Endometrium (tissue), 2 donors: ENCODE results near the gene PAK6.

Experiments used
- FAIRE-seq: peaks from 2 replicates; lab custom pipeline; 2012; peaks lifted over from hg19 to GRCh38; lab: Jason Lieb, UNC
- donor health status: control.
- donor health status: control.

PAK6 gene

DNA sequence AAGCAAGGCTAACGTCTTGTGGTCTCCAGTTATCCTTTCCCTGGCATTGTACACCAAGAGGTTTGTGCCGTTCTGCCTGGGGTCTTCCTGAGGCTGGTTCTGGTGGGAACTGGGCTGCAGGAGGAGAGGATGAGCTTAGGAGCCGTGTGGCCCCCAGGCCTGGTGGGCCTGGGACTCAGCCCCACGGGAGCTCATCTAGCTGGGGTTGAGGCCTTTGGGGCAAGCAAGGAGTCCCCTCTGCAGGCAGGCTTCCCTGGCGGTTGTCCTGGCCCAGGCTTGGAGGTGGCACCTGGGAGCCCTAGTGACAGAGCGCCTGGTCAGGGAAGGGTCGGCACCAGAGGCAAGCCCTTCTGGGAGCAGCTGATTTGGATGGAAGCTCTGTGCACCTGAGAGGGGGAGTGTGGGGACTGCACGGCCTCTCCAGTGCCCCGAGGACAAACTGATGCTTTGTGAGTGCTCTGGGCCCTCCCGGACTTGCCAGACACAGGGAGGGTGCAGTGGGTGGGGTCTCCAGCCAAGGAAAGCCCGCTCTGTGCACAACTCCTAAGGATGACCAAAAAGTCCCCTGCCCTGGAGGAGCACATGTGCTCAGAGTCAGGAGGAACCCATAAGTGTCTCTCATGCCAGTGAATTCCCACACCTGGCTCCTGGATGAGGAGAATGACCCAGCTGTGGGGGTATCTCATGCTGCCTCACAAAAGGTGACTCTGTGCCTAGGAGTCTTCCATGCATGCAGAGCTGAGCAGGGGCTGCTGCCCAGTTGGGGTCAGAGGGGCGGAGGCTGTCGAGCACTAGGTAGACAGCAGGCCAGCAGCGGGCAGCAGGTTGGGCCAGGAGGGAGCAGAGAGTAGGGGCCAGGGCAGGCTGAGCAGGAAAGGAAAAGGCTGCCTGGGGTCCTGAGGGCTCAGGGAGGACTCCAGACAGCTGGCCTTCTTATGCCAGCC is 2.7 kb downstream of the PAK6 start:
- no peak for FAIRE-seq

DNA sequence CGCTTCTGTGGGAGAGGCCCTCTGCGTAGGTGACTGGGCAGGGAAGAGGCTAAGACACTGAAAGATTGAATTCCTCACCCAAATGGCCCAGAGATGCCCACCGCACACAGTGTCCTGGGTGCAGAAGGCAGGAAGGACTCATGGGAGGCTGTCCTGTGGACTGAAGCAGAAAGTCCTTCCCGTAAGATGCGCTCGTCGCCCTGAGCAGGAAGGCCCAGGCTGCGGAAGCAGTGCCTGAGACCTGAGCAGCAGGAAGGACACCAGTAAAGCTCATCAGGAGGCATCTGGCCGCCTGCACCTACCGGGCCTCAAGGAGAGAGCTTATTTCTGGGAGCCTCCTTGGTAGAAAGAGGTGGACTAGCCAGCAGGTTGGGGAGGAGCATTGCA is 3.3 kb downstream of the PAK6 start:
- FAIRE-seq: no peak

DNA sequence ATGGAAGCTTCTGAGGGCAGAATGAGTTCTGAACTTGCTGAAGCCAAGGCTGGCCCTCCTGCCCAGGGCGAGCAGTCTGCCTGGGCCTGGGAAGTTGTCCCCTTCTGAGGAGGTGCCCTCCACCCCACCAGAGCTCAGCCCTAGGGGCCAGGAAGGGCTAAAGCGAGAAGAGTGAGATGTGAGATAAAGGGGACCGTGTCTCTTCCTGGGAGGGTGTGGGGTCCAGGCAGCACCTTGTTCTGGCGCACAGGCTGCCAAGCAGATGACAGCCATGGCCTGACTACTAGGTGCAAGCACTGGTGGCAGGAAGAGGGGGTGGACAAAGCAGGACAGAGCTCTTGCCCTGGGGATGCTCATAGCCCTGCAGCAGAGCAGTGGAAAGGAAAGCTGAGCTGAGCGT is 3.7 kb downstream of the PAK6 start:
- FAIRE-seq: no peak

DNA sequence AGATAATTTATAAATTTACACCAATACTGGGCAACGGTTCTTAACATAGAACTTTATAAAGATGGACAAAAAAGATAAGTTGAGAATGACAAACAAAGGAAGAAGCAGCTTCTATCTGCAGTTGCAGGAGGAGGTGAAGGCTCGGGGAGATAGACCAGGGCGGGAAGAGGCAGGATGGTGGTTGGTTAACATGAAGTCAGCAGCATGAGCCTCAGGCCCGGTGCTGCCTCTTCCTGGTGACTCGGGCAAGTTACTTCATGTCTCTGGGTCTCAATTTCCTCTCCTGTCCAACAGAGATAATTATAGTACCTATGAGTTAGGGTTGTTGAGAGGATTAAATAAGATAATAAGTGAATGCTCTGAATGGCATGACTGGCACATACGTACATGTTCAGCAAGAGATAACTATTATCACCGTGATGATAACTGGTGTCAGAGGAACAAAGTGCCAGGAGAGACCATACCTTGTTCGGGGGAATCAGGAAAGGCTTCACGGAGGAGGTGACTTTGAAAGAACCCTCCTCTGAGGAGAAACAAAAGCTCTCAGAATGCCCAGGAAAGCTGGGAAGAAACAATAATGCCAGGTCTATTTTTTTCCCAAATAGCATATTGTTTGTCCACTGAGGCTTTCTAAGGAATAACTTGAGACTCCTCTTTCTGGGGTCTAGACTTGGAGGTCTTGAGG is 4.4 kb downstream of the PAK6 start:
- no peak for FAIRE-seq

DNA sequence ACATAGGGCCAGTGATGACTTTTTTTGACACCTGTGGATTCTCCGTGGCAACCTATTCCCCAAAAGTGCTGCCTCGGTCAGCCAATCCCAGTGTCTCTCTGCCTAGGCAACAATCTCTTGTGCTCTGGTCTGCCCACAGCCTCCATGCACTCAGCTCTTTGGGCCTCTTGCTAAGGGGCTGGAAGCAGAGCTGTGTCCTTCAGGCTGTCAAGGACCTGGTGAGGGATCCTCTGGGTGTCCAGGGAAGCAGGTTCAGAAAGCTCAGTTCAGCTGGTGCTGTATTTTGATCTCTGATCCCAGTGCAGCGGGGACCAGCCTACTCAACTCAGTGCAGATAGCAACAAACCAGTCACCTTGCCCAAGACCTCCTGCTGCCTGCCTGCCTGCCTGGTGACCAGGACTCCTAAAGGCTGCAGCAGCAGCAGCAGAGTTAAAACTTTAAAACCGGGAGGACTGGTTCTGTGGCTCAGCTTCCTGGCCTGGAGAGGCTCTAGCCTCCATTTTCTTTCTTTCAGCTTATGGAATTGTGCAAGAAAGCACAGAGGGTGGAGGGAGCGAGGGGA is 6.2 kb downstream of the PAK6 start:
- no peak for FAIRE-seq

DNA sequence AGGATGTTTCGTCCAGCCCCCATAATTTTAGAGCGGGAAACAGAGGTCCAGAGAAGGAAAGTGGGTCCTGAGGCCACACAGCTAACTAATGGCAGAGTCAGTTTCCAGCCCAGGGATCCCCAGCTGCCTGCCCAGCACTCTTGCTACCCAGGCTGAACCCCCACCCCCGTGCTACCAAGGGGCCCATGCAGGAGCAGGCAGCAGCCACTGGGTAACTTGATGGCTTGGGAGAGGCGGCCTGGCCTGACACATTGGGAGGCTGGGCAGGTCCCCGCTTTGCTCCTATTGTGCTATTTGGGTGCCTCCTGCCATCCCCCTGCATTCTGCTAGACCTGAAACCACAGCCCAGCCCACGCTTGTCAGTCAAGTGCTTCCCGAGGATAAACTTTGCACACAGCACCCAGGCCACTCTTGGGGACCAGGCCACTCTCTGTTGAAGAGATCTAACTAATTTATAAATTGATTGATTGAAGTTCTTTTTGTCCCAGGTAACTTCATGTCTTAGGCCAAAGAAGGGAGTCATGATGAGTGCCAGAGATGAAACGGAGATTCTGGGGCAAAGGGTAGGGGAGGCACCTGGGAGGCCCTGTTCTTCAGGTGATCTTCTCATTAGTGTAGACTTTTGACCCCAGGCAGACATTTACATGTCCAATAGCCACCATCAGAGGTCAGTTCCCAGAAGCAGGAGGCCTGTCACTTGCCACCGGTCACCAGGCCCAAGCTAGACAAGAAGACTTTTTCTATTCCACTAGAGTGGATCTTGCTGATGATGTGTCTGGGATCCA is 7.0 kb downstream of the PAK6 start:
- FAIRE-seq: no peak

DNA sequence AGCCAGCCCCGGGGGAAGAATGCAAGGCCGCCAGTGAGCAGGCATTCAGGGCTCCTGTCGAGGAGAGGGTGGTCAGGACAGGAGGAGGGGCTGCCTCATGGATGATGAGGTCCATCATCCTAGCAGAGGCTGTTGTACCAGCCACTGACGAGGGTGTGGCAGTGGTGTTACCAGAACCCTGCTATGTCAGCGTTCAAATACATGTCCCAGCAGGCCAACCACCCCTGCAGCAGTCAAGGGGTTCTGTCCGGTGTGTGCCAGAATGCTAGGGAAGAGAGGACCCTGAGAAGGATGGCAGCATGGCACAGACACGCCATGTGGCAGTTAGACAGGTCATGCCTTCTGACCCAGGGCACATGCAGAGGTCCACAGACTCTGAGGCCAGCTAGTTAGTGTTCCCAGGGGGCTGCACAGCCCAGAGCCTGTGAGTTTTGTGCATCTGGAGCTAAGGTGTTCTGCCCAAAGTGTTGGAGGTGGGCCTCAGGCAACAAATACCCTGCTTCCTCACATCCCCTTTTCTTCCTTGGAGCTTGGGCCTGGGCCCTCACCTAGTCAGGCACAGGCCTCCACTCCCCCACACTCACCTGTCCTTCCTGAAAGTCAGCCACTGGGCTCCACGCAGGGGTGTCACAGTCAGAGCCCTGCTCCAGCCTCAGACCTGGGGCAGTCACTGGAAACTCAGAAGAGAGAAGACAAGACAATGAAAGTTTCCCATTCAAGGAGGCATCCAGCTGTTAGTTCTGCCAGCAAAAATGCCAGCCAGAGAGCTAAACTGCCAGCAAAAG is 7.8 kb downstream of the PAK6 start:
- no peak for FAIRE-seq

DNA sequence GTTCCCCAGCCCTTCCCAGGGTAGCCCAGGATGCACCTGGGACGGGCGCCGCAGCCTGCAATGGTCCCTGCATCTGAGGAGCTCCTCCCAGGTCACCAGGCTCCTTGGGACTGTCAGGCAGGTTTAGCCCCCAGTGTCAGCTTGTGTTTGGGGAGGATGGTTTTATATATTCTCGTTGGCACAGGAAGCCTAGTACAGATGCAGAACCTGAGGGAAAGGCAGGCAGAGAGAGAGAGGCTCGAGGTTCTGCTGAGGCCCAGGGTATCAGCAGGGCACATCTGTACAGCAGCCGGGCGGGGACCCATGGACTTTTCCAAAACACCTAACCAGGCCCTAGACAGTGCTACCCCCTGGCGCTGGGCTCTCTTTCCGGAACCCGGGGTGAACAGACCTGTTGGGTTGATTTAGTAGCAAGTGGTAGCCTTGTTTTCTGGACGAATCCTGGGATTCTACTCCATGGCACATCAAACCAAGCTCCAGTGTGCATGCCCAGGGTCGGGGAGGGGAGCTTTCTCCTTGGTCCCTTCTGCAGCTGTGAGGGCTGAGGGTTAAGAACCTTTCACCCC is 8.6 kb downstream of the PAK6 start:
- FAIRE-seq: no peak

DNA sequence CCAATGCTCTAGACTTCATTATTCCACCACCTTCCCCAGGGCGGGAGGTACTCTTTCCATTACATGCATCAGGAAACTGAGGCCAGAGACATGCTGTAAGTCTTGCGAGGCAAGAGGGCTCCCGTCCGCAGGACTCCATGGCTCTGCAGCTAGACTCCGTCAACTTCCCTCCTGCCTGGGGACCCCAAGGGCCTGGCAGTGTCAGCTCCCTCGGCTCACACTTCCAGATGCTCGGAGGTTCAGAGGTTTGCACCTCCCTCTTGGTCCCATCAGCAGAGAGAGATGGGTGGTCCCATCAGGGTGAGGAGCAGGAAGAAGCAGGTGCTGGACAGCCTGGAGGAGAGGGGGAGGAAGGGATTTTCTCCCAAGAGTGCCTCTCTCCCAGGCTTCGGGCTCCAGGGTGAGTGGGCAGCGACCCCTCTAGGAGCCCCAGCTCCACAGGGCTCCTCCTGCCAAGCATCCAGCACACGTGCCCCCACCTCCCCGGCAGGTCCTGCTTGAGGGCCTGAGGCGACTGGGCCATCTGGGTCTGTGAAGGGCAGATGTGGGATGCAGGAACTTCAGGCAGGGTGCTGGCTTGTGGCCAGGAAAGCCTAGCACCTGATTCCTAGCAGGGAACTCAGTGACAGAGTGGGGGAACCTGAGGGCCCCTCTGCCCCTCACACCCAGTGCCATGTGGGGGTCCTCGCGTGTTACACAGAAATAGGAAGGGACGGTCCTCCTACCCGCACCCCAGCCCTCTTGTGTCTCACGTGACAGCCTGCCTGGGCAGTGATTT is 9.3 kb downstream of the PAK6 start:
- FAIRE-seq: no peak

DNA sequence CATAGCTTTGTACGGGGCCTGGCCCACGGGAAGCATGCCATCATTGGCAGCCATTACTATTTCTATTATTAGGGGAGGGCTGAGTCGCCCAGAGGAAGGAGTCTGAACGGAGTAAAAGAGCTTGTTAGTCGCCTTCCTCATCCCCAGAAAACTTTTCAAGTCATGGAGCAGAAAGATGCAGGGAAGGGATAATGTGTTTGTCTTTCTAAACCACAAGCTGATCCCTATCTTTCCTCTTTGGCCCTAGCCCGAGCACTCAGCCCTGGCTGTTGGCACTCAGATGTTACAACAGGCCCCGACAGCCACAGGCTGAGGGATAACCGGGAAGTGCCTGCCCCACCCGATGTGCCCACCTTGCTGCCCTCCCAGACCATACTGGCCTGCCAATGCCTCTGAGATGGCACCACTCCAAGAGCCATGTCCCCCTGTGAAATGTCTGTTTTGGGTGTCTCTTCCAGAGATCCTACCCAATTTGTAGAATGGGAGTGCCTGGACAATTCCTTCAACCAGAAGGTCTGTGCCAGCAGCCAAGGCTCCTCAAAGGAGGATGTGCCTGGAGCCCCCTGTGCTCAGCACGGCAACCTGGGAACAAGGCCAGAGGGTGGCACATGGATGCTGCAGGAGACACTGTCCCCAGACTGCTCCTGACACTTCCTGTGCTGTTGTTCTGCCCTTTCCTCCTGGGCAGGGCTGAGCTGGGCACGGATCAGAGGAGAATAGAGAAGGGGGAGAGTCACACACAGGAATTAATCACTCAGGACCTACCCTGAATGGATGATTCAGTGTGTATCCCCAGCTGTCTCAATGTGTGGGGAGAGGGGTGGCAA is 10.8 kb downstream of the PAK6 start:
- no peak for FAIRE-seq

DNA sequence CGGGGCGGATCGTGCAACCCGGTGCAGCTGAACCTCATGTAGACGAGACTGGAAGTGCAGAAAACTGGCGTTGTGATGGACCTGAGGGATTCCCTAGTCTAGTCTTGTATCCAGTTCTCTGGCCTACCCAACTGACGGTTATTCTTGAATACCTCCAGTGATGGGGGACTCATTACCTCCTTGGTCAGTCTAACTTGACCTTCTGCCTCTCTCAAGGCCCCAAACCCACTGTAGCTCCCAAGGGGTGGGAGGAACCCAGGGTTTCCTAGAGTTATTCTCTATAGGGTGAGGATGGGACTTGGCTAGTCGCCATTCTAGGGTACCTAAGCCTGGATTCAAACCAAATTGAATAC is 11.4 kb downstream of the PAK6 start:
- no peak for FAIRE-seq

DNA sequence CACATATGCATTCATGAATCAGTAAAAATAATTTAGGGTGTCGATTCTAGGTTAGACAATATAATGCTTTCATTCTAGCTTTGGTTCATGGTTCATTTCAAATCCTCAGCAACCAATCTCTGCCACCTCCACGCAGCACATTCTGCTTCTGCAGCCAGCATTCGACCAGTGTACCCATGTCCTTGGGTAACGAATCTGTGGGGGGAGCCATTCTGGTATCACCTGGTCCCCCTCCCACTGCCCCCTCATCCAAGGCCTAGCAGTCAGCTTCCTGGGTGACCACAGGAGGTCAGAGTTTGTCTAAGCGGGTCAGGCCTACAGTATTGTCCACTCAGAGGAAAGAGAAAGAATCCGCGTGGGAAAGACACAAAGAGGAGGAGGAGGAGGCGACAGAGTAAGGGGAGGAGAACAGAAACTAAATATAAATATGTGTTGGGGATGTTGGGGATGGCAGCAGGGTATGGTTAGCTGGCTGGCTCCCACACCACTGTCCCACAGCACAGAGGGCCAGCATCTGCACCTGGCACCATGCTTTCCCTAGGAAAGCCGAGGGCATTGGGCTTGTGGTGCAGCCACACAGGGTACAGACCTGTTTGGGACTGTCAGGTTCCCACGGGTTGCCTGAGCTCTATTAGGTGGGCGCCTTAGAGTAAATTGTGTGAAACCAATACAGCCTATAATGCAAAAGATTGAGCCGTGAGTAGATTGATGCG is 12.1 kb downstream of the PAK6 start:
- FAIRE-seq: no peak

DNA sequence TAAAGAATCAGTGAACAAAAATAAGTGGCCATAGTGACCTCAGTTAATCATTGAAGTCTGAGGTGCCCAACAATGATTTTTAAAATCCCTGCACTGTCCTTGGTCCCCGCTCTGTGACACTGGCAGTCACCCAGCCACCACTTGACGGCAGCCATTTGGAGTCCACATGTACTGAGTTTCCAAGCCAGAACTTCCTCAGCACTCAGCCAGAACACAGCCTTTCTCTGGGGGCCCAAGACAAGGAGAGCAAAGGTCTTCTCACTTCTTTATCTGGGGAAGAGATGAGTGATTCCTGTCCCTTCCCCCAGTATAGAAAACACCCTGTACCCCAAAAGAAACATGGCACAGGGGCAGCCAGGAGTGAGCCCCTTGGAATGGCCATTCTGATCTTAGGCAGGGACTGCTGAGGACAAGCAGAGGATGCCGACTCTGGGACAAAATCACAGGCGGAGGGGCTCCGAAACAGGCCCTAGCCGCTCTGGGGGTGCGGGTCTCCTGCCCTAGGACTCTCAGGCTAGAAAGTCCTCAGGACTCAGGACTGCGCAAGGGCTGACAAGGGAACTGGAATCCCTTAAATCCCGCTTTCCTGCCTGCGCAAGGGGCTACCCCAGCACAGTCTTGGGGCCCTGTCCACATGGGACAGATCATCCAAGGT is 12.8 kb downstream of the PAK6 start:
- no peak for FAIRE-seq

DNA sequence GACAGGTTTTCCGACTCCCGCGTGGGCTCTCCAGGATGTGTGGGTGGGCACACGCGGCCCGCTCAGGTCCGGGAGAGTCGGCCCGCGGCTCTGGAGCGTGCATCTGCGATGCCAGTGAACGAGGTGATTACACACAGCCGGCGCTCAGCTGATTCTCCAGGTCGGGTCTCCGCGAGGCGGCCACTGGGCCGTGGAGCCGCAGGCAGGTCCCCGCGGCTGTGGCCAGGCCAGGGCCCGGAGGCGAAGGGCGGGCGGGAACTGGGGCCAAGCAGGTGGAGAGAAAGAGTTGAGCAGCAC is 13.2 kb downstream of the PAK6 start:
- FAIRE-seq: no peak

DNA sequence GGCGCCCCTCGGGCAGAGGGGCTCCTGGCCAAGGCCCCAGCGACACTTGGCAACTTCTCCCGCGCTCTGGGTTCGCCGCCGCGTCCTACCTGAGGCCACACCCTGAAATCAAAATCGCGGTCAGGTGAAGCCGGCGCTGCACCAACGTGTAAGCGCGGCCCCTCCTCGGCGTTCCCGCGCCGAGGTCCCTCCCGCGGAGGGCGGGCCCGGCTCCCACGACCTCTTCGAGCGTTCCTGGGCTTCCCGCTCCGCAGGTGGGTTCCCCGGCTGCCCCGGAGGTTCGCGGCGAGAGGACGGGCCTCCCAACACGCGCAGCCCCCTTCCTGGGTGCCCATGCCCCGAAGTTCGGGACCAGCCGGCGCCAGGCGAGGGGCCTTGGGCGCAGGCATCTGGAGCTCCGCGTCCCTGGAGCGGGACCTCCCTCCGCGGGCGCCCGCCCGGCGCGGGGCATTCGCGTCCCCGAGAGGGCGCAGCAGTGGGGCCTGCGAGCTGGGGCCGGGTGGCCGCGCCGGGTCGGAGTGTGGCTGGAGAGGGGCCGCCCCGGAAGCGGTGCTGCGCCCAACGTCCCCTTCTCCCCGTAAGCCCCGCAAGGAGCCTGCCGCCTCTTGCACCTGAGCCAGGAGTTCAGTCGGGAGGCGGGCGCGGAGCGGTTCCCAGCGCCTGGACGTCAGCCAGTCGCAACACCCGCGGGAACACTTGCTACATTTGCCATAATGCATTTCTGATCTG is 13.7 kb downstream of the PAK6 start:
- no peak for FAIRE-seq

DNA sequence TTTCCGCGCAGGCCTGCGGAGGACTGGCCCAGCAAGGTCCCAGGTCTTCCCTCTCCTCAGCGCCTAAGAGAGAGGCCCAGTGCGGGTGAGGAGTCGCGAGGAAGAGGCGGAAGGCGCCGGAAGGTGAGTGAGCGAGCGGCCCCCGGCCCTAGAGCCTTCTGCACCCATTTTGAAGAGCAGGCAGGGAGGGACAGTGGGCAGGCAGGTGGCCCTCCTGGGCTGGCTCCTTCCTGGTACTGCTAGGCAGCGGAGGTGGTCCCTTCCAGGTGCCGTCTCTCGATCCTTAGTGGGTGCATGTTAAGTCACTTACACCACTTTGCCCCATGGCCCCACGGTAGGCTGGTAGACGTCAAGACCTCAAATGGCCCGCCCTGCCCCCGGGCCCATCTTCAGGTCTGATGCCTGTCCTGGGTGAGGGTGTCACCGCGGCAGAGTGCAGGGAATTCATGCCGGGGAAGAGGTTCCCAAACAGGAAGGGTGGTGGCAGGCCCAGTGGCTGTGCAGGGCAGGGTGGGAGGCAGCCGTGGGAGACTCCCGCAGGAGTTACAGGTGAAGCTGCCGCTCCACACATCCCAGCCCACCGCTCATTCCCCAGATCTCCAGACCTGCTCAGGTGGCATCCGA is 14.4 kb downstream of the PAK6 start:
- no peak for FAIRE-seq

DNA sequence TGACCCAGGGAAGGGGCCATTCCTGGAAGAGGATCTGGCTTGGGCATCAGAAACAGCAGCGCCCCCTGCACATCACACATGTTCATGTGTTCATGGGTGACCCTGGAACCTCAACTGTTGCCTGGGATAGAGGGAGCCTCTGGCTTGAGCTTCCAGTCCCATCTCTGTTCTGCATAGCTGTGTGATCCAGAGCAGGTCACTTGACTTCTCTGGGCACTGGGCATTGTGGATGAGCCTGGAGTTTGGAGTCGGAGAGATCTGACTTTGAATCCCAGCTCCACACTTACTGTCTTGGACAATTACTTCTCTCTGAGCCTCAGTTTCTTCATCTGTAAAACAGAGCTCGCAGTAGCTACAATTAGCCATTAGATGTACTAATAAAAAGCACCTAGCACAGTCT is 15.6 kb downstream of the PAK6 start:
- FAIRE-seq: no peak

DNA sequence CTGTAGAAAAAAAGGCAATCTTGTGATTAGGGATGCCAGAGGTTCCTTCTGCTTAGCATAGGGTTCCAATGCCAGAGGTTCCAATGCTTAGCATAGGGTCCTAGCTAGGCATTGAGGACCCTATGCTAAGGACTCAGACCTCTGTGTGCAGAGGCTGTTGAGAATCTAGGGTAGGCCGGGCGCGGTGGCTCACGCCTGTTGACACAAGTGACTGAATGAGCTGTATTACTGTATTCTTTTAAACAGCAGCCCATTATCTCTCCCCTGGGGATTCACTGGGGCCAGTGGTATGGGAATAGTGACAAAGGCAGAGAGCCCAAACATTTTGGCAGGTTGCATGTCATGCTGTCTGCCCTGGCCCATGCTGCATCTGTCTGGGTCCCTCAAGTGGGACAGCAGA is 16.2 kb downstream of the PAK6 start:
- FAIRE-seq: no peak
